ENCODE data around the gene KCNRG.
"Not testable (repeated sequence)": the region's sequence is repeated elsewhere in the genome, so short reads cannot be mapped to it uniquely, and the experiment has no call there.

KCNRG gene

DNA sequence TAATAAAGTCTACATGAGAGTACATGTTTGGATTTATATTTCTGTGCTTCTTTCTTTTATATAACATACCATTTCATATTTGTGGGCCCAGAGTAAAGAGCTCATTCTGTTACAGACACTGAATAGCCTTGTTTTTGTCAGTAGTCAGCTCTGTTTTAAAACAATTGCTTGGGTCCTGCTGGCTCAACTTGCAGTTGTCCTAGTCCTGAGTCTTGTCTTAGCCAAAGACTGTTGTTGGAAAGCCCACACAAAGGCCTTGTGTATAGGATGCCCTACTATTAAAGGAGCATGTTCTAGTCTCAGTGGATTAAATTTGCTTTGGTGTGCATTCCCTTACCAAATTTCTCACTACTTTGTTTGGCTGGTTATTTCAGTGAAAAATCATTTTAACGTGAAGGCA, 3.8 kb upstream of the KCNRG start:
- peak in 17 of 56 donors; percentile 1 to 65 (median 17) for DNase-seq

DNA sequence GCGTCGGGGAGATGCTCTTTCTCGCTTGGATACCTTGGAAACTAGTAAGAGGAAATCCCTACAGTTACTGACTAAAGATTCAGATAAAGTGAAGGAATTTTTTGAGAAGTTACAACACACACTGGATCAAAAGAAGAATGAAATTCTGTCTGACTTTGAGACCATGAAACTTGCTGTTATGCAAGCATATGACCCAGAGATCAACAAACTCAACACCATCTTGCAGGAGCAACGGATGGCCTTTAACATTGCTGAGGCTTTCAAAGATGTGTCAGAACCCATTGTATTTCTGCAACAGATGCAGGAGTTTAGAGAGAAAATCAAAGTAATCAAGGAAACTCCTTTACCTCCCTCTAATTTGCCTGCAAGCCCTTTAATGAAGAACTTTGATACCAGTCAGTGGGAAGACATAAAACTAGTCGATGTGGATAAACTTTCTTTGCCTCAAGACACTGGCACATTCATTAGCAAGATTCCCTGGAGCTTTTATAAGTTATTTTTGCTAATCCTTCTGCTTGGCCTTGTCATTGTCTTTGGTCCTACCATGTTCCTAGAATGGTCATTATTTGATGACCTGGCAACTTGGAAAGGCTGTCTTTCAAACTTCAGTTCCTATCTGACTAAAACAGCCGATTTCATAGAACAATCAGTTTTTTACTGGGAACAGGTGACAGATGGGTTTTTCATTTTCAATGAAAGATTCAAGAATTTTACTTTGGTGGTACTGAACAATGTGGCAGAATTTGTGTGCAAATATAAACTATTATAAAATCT, 2.7 kb upstream of the KCNRG start:
- DNase-seq, result no peak

DNA sequence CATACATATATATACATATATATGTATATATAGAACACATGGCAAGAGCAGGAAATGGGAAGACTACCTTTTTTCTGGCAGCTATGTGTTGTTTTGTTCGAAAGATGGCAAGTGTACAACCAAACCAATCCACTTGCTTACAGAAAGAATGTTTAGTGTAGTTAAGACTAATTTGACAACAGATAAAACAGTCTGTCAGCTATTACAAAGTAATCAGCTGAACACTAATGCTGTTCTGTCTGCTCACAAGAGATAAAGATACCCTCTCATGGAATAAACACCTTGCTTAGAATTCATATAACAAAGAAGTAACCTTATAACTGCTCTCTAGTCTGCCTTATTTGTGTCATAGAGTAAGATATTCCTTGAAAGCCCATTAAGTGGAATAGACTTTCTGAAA, 858 bp upstream of the KCNRG start:
- no peak for DNase-seq

DNA sequence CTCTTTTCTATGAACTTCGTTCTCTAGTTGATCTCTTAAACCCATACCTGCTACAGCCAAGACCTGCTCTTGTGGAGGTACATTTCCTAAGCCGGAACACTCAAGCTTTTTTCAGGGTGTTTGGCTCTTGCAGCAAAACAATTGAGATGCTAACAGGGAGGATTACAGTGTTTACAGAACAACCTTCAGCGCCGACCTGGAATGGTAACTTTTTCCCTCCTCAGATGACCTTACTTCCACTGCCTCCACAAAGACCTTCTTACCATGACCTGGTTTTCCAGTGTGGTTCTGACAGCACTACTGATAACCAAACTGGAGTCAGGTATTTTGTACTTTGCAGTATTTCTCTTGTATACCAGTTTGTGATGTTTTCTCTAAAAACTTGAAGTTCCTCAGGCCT, 506 bp downstream of the KCNRG start:
- no peak for DNase-seq

DNA sequence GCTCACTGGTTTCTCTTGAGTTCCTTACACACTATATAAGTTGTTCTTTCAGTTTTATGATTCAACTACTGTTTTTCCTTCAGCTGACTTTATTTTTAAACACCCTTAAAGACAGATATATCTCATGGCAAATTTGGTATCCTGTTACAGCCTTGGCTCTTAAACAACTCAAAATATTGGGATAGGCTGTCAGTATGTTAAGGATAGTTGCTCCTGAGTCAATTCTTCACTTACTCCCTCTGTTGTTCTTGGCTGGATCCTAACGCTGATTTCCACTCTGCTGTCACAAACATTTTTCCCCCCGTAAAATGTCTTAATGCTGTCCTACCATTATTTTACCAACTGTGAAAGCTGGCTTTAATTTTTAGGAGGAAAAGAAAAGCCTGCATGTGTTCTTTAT, 1.2 kb downstream of the KCNRG start:
- DNase-seq, result no peak

DNA sequence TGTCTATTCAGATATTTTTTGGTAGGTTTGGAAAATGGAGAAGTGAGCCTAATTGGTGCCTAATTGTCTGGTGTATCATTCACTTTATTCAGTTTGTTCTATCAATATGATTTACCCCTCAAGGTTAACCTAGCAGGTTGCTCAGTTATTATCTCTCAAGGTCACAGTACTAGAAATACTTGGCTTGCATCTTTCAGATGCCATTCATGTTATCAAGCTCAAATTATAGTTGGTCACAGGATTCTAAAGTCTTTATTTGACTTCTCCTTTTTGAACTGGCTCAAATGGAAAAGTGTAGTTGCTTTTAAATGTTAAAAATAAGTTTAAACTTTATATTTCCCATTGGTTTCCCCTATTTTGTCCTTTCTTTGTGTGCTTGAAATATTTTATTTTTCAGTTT, 2.6 kb downstream of the KCNRG start:
- no peak for DNase-seq

DNA sequence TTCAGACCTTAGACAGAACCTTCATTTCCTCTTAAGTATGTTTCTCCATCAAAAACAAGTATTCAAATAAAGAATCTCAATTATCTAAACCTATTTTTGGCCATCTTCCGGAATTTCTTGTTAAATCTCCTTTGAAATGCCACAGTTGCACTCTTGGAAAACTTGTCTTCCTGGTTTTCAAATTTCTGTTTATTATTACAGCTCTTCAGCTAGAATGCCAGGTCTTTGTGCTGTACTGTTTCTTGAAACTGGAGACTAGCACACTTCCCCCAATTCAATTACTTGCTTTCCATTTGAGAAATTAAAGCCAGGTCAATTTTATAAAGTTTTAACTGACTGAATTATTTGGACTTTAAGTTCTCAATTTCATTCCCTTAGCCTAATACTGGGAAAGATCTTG, 10.2 kb downstream of the KCNRG start:
- no peak for DNase-seq

DNA sequence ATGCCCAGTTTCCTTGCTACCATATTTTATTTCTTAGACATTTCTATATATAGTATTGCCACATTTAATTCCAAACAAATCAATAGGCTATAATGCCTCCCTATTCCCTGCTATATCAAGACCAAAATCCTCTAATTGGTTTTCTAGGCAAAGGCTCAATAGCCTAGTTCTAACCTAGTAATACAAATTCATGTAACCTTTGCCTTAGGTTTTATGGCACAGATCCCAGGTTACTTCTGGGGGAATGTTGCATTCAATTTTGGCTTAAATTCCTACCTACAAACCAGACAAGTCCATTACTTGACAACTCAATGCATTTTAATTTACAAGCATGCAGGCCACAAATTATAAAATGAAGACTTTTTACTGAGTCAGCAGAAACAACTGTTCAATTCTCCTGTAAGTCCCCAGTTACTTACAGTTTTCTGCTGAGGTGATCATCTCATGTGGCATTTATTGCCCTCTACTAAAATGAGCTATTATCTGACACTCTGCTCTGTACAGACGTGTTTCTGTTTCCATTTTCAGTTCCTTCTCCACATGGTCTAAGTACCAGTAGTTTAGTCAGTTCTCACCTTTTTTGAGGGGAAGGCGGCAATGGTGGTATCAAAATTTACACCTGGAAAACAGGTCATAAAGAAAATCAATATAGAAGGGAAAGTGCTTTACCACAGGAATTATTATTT, 11.7 kb downstream of the KCNRG start:
- DNase-seq, result no peak

DNA sequence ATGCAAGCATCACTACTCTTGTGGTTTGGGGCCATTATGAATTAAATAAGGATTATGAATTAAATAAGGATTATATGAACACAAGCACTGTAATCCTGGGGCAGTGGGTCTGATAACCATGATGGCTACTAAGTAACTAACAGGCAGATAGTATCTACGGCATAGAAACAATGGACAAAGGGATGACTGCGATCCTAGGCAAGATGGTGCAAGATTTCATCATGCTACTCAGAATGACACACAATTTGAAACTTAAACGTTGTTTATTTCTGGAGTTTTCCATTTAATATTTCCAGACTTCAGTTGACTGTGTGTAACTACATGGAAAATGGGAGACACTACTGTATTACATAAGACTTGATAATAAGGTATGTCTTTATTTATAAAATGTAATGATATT, 15.1 kb downstream of the KCNRG start:
- DNase-seq, result no peak

DNA sequence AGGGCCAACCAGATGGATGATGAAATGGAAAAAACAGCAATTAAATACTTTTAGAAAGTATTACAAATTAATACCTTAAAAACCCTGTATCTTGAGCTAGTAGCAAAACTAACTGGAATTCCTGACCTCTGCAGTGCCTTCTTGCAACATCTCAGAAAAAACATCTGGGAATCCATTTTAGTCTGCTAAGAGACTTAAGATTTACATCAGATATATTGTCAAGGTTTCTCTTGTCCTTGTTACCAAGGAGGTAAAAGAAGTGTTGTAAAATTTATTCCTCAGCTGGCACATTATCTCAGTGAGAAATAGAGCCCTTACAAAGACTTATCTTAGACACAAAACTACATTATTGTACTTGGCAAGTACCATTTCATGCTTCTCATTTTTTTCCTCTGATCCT, 18.5 kb downstream of the KCNRG start:
- no peak for DNase-seq

DNA sequence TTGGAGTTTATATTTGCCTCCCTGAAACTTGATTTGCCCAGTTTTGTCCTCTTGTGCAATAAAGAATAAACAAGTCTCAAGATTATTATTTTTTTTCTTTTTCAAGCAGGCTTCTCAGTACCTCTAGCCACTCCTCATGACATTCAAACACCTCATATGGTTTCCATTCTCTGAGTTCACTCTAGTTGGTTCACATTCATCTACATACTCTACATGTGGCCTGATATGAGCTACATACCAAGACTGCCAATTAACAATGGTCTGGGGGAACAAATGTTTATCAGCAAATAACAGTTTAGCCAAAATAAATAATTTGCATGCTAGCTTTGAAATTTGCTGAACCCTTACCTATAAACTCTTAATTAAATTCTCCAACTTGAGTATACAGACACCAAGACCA, 22.5 kb downstream of the KCNRG start:
- no peak for DNase-seq

DNA sequence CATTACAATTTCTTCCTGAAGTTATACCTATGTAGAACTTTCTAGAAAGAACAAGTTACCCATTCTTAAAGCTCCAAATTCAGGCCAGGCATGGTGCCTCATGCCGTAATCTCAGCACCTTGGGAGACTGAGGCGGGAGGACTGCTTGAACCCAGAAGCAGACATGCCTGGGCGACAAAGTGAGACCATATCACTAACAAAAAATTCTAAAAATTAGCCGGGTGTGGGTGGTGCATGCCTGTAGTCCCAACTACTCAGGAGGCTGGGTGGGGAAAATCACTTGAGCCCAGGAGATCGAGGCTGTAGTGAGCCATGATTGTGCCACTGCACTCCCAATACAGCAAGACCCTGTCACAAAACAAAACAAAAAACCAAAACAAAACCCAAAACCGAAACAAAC, 23.0 kb downstream of the KCNRG start:
- no peak for DNase-seq

DNA sequence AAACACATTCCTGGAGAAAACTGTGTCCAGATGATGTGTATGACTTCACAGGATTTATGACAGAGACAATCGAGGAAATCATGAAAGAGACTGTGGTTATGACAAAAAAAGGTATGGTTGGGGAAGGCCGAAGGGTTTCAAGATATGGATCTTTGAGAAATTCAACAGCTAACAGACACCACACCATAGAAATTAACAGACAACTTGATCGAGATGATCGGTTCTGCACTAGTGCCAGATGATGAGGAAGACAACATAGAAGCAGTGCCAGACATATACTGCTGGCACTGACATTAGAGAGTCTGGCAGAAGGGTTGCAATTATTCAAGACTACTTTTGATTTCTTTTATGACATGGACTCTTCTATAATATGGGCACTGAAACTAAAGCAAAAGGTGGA, 37.2 kb downstream of the KCNRG start:
- DNase-seq, result no peak

DNA sequence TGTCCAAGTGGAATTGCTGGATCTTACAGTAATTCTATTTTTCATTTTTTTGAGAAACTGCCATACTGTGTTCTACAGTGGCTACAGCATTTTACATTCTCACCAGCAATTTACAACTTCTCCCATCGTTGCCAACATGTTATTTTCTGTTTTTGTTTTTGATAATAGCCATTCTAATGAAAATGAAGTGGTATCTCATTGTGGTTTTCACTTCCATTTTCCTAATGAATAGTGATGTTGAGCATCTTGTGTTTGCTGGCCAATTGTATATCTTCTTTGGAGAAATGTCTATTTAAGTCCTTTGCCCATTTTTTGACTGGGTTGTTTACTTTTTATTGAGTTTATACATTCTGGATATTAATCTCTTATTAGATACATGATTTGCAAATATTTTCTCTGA, 38.6 kb downstream of the KCNRG start:
- DNase-seq, result no peak

DNA sequence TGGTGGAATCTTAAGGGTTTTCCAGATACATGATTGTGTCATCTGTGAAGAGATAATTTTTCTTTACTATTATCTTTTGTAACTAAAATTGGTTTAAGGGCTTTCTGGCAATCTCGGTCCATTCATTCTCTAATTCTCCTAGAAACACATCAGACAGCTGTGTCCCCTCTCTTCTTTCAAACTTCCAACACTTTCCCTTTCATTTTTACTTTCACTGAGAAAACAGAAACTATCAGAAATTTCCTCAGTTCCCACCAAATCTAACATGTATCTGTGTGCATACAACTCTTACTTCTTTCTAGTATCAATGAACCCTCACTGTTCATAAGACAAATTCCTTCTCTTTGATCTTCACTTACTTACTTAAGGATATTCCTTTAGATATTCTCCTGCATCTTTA, 40.2 kb downstream of the KCNRG start:
- no peak for DNase-seq

DNA sequence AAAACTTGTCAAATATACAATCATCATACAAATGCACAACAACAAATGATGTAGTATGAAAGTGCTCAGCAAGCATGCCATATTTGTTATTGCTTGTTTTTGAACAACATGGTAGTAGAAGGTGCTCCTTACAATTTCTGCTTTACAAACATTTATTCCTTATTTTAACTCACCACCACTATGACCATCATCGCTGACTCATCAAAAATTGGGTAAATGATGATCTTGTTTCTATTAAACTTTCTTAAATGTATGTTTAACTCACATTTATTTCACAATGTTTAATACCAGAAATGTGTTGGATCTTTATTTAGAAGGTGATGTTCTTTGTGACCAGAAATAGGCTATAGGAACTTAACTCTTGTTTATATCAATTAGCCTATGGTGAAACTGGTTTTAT, 45.5 kb downstream of the KCNRG start:
- no peak for DNase-seq

DNA sequence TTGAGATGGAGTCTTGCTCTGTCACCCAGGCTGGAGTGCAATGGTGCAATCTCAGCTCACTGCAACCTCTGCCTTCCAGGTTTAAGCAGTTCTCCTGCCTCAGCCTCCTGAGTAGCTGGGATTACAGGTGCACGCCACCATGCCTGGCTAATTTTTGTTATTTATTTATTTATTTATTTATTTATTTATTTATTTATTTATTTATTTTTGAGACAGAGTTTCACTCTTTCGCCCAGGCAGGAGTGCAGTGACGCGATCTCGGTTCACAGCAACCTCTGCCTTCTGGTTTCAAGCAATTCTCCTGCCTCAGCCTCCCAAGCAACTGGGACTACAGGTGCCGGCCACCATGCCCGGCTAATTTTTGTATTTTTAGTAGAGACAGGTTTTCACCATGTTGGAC, 47.1 kb downstream of the KCNRG start:
- DNase-seq, result not testable (repeated sequence)

DNA sequence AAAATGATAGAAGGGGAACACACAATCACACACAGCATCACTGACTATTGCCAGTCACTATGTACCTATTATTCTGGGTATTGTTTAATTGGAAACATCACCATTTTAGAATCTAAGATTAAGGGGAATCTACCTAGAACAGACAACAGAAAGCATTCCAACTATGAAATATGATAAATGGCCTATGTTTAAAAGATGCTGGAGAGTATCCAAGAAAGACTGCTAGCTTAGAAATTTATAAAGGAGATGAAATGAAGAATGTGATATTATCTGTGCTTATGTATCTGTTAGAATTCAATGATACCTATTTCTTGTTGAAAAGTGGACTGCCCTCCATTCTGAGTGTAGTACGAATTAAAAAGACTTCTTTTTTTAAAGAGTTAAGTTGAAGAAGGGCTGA, 50.5 kb downstream of the KCNRG start:
- DNase-seq, result no peak

DNA sequence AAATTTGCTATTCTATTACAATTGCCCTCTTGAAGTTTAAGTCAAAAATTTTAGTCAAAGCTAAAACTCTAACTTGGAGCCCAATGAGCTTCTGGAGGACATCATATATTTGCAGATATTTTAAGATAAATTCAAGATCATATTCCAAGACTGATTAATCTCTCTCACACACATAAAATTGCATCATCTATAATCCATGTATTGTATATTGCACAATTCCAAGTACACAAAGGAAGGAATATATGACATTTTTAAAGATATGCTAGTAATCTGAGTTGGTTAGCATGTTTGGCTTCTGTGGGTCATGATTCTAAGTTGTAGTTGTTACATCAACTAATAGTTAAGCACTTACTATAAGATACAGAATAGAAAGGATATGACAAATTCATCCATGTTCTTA, 53.3 kb downstream of the KCNRG start:
- DNase-seq, result no peak

DNA sequence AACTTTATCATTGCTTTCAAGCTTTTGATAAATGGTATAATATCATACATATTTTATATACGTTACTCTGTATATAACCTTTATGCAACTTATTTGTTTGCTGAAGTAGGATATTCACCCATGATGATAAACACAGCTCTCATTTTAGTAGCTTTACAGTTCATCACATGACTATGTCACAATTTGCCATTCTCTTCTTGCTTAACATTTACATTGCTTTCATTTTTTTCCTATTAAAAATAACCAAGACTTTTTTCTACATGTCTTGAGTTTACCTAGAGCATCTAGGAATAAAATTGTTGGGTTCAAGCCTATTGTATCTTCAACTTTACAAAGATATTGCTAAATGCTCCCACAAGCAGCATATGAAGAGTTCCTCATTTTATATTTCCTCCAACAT, 54.0 kb downstream of the KCNRG start:
- DNase-seq, result no peak

DNA sequence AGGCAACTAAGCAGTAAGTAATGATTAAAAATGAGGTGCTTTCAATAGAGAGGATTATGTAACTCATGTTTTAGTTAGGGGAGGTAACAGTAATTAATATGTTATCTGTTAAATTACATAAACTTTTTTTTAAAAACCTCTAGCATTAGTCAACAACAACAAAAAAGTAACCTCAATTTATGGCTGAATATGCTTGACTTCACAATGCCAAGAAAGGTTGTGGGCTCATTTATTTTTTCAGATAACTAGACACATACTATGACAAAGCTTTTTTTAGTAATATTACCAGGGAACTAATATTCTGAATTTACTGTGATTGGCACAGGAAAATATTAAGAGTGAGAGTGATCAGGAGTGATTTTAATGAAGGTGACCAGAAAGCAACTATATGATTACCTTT, 54.9 kb downstream of the KCNRG start:
- no peak for DNase-seq
